Central memory CD4-positive, alpha-beta T cell (primary cell): Measurements from ENCODE around the gene ABCA1.
"Not testable (repeated sequence)": the region's sequence is repeated elsewhere in the genome, so short reads cannot be mapped to it uniquely, and the experiment has no call there.

Experiments used
- DNase-seq: peaks from one replicate; pipeline ENCODE4 v3.0.0; 2022

ABCA1 gene

GRCh38 chr9:104948277-104948676, 20.3 kb upstream of the ABCA1 start:
- no peak for DNase-seq

DNA sequence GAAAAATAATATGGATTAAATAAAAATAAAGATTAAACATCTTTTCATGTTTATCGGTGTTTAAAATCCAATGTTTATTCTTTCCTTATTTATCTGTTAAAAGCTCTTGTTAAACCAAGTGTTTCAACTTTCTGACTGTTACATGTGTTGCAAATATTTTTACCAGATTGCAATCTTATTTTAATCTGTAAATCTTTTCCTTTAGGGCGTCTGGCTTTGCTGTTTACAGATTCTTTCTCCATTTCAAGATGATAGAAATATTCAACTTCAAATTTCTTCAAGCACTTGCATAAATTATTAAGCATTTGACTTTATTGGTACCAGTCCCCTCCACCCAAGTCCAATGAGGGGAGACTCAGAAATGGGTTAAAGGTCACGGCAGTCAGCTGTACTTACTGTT, 16.9 kb upstream of the ABCA1 start:
- no peak for DNase-seq

DNA sequence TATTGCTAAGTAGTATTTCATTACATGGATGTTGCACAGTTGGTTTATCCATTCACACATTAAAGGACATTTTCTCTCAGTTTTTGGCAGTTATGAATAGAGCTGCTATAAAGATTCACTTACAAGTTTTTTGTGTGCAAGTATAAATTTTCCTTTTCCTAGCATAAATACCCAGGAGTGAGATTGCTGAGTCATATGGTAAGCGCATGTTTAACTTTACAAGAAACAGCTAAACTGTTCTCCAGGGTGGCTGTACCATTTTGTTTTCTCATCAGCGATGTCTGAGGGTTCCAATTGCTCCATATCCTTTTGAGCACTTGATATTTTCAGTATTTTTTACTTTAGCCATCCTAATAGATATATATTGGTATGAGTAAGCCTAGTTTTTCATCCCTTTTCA, 16.4 kb upstream of the ABCA1 start:
- no peak for DNase-seq

- no peak for DNase-seq
Measured at GRCh38 chr9:104941597-104941996, 13.6 kb upstream of the ABCA1 start.

- no peak for DNase-seq
Measured at GRCh38 chr9:104936291-104936690, 8.3 kb upstream of the ABCA1 start.

- DNase-seq: not testable (repeated sequence)
Measured at GRCh38 chr9:104935501-104935810, 7.5 kb upstream of the ABCA1 start.

GRCh38 chr9:104934691-104935500, 6.9 kb upstream of the ABCA1 start:
- no peak for DNase-seq

DNA sequence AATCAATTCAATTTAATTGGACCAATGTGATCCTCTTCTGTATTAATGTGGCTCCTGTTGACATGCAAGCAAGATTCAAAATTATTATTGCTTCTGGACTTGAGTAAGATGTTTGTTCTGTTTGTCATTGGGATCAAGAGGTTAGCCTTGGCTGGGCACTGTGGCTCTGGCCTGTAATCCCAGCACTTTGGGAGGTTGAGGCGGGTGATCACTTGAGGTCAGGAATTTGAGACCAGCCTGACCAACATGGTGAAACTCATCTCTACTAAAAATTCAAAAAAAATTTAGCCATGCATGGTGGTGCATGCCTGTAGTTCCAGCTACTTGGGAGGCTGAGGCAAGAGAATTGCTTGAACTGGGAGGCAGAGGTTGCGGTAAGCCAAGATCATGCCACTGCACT, 5.1 kb upstream of the ABCA1 start:
- DNase-seq: not testable (repeated sequence)

DNA sequence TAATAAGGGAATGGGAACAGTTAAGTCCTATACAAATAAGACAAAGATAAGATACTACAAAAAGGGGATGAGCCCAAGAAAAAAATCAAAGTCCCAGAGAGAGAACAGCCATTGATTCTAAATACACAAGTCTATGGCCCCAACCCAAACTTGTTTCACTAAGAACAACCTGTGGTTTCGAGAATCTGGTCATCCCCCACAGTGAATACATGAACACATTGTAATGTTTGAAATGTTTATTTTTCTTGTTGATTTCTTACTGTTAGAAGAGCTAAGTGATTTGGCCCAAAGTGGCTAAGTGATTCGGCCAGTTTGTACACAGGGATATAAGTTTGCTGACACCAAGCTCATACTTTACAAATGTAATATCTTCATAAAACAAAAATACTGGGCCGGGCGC, 3.3 kb upstream of the ABCA1 start:
- DNase-seq: no peak

DNA sequence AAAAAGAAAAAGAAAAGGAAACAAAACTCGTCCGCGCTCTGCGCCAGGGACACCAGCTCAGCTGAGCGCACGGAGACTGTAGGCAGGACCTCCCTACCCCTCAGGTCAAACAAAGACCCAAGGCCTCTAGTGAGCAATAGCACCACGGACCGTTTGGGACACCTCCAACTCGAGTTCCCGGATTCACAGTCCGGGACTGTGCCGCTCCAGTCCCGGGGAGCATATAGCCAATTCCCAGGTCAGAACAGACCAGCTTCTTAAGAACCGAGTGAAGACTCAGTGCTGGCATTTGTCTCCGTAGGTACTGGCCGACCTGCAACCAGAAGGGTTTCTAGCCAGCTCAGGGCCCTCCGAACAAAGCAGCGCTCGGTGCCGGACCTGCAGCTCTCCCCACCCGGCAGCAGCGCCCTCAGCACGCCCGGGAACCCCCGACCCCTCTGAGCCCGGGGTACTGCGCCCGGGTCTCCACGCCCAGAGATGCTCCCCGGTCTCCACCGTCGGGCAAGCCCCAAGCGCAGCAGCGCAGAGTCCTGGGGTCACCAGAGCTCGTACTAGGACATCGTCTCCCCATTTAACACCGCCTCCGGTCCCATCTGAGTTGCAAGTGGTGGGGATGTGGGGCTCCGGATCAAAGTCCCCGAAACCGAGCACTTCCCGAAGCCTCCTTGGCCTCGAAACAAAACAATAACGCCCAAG, 591 bp downstream of the ABCA1 start:
- DNase-seq: peak; percentile 20

DNA sequence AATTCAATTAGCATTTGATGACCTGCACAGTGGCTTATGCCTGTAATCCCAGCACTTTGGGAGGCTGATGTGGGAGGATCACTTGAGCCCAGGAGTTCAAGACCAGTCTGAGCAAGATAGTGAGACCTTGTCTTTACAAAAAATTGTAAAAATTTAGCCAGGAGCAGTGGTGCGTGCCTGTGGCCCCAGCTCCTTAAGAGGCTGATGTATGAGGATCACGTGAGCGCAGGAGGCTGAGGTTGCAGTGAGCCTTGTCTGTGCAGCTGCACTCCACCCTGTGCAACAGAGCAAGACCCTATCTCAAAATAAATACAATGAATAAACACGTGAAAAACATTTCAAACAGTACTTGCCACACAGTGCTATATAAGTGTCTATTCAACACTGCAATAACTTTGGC, 4.2 kb downstream of the ABCA1 start:
- no peak for DNase-seq

- DNase-seq: no peak
Measured at GRCh38 chr9:104923289-104923688, 4.7 kb downstream of the ABCA1 start.

DNA sequence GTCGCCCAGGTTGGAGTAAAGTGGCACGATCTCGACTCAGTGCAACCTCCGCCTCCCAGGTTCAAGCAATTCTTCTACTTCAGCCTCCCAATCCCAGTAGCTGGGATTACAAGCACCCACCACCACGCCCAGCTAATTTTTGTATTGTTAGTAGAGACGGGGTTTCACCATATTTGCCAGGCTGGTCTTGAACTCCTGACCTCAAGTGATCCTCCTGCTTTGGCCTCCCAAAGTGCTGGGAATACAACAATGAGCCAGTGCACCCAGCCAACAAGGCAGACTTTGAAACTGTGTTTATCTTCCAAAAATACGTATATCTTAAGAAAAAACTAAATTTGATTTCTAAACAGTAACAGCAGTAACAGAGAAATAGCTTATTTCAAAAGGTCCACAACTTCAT, 5.2 kb downstream of the ABCA1 start:
- not testable (repeated sequence) for DNase-seq

DNA sequence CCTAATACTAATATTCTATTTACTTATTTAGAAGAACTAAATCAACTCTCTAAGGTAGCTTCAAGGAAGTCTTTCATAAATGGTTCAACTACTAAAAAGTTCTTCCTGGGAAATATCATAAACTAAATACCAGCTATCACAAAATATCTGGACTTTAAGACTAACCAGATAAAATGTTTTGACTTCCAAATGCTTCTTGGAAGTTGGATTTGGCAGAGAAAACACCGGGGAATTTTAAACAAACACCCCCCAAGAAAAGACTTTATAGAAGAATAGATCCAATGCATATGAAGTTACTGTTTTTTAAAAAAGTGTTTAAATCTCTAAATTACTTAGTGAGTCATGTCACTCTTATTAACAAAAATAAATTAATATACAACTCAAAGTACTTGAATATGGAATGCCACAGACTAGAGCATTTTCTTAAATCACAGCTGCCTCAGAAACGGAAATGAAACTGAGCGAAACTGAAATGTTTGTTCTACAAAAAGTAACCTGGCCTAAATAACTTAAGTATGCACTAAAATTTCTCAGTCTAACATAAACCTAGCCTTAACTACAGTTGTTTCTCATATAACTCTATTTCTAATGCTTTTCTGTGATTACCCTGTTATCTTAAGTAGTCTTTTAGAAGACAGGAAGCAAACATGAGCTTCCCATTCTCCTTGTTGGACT, 6.8 kb downstream of the ABCA1 start:
- no peak for DNase-seq

GRCh38 chr9:104915753-104916152, 12.2 kb downstream of the ABCA1 start:
- DNase-seq: no peak

DNA sequence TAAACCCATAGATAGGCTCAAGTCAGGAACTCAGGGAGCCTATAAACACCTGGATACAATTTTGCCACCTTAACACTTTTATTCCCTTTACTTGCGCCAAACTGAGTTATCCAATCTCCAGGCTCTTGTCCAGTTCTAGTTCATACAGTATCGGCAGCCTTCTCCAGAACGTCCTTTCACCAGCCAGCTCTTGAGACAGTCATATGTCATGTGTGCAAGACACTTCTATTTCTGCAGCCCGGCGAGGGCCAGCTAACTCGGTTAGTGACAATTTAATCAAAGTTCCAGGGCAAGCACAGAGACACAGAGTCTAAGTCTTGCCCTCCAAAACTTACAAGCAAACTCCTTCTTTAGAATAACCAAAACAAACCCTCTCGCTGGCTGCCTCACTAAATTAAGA, 12.9 kb downstream of the ABCA1 start:
- no peak for DNase-seq

- DNase-seq: no peak
Measured at GRCh38 chr9:104914466-104914865, 13.5 kb downstream of the ABCA1 start.

DNA sequence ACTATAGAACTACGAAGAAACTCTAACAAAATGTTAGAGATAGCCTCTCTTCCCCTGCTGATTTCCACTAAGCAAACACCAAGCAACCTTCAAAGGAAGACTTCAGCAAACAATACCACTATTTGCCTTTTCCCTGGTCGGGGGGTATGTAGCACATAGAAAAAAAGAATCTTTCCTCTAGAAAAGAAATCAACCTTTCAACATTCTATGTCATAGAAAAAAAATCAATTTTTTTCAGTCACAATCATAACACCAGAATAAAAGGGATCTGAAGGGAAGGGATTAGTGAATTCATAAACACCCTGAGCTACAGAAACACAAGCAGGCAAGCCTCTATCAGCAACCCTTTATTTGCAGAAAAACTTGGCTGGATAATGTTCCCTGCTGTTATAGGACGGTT, 15.3 kb downstream of the ABCA1 start:
- no peak for DNase-seq

DNA sequence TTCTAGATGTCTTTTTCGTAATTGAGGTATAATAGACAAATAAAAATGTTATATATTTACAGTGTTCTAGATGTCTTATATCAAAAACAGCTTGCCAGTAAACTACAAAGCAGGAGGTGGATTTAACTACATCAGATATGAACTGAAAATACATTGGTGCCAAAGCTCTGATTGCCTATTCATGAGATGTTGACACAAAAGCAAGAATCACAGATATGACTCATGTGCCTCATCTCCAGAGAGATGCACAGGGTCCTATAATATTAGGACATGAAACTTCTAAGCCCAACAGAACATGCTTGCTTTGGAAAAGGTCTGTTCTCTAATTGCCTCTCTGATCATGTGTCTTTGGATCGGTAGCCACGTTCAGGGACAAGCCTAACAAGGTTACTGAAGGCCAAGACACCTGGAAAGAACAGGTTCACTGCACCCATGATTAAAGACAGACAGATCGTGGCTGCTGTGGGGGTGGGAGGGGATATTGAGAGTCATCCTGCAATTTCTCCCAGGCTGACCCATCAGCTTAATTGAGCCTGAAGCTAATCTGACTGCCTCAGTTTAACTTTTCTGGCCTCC, 16.8 kb downstream of the ABCA1 start:
- no peak for DNase-seq

- DNase-seq: no peak
Measured at GRCh38 chr9:104907278-104907951, 20.5 kb downstream of the ABCA1 start.

DNA sequence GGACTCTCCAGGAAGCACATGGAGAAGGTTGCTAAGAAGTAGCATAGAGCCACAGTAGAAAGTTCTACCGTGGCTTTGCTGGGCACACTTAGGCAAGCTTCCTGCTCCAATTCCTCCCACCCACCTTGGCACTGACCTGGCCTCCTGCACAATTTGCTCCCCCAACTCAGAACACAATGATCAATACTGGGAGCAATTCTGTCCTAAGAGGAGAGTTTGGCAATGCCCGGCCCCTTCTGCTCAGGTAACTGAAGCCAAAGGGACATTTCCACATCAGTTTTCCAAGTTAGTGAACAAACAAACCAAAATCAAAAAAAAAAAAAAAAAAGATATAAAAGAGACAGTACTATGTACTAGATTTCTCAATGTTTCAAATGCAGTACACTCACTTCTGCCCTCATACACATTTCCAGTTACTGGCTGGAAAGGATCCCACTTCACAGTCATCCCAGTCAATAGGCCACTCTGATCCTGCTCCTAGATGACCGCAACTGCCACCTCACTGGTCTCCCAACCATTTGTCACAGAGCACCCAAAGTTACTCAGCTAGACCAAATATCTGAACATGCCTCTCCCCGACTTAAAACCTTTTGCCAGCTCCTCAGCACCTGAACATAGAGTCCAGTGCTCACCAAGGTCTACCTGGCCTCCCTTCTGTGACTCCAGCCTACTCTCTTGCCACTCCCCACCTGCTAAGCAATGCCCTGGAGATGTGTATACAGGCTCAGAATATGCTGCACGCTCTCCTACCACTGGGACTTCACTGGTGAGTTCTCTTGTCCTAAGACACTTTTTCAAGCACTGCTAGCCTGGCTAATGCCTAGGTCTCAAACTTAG, 21.3 kb downstream of the ABCA1 start:
- no peak for DNase-seq

GRCh38 chr9:104905931-104906330, 22.0 kb downstream of the ABCA1 start:
- DNase-seq: no peak
